ENCODE data around the gene EVA1C.
"Not testable (repeated sequence)": the region's sequence is repeated elsewhere in the genome, so short reads cannot be mapped to it uniquely, and the experiment has no call there.

The EVA1C gene

GRCh38 chr21:32390537-32391224 is 21.8 kb upstream of the EVA1C start:
- DNase-seq: not testable (repeated sequence)

DNA sequence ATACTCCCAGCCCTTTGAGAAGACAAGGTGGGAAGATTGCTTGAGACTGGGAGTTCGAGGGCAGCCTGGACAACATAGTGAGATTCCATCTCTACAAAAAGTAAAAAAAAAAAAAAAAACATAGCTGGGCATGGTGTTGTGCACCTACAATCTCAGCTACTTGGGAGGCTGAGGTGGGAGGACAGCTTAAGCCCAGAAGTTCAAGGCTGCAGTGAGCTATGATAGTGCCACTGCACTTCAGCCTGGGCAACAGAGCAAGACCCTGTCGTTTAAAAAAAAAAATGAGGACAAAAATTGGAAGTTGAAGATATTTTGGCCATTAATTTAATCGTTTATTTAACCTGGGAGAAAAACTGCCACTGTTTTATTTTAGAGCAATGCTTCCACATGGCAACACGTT is 20.8 kb upstream of the EVA1C start:
- DNase-seq: no peak

DNA sequence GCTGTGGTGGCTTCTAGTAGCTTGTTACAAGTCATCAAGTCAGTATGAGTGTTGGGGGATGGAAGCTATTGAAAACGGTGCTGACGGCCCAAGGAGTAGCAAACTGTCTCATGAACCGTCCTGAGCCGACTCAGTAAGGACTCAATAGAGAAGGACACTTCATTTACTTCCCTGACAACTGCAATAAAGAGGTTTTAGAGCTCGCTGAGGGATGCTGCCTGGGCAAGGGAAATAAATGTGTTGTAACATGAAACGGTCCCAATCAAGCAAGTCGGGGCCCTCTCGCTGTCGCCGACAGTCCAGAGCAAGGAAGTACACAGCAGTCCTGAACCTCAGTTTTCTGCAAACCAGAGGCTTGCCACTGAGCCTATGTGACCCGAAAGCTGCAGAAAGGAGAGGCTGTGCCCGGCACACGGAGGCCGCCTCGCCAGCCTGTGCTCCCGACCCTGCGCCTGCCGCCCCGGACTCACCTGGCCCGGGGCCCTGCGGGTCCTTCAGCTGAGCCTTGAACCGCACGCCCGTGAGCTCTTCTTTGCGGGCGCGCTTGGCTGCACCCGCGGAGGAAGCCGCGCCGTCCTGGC is 20.1 kb upstream of the EVA1C start:
- DNase-seq: no peak

DNA sequence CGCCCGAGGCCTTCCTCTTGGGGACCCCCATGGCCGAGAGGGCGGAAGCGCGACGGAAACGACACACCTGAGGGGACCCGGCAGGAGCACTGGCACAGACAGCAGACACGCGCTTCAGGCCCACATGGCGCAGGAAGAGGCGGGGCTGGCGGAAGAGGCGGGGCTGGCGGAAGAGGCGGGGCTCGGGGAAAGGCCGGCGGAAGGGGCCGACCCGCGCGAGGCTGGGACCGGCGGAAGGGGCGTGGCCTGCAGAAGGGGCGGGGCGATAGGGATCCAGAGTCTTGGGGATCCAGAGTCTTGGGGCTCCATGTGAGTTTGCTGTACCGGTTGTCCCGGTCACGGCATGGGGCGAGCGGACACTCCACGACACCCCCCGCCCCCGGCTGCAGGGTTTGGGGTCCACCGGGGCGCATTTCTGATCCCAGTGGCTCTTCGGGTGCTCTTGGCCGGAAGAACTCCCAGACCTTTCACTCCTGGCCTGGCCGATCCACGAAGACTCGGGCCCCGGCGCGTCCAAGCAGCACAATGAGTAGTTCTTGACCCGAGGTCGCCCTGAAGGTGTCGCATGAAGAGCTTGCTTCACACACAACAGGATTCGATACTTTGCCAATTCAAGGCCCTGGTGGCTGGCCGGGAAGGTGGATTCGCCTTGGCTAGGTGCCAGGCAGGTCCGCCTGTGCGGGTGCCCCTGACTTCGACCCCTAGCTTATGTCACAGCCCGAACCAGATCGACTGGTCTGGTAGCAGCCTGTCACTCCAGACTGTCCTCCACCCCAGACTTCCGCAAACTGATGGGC is 19.4 kb upstream of the EVA1C start, which contains the start of gene URB1:
Gene URB1, minus strand, starts transcription at position 133 of the 797 bp plus-strand sequence. Its CDS starts 102 bp downstream, at position 31.
- DNase-seq: peak; percentile 97

GRCh38 chr21:32393677-32394001 is 18.9 kb upstream of the EVA1C start:
- no peak for DNase-seq

DNA sequence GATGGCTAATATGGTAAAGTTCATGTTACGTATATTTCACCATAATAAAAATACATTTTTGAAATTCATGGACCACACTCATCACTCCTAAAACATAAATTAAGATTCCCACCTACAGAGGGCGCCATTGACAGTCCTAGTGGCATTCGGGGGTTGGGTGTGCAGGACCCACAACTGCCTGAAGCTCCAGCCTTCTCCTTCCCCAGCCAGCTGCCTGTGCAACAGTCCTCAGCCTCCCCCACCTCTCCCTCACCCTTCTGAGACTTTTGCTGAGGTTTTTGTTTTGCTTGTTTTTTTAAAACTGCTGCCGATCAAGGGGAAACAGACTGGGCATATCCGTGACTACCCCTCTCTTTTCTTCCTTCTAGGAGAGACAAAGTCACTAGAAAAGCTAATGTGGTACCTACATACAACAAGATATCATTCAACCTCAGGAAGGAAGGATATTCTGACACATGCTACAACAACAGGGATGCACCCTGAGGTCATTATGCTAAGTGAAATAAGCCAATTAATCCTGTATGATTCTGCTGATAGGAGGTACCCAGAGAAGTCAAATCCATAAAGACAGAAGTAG is 9.2 kb upstream of the EVA1C start:
- peak; percentile 61 for DNase-seq

DNA sequence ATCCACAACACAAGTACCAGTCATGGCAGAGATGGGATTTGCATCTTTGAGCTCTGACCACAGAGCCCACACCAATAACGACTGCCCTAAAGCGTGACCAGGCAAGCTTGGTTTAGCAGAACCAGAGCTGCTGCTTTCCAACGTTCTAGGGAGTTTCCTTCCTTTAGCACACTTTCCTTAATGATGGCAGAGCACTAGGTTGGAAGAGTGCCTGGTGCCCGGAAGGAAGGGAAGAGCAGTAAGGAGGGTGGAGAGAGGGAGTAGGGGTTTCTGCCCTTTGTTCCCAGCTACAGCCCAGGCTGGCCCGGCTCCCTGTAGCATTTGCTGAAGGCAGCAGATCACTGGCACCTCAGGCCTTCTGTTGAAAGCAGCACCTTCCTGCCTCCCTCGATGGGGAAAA is 6.1 kb upstream of the EVA1C start:
- DNase-seq: no peak

DNA sequence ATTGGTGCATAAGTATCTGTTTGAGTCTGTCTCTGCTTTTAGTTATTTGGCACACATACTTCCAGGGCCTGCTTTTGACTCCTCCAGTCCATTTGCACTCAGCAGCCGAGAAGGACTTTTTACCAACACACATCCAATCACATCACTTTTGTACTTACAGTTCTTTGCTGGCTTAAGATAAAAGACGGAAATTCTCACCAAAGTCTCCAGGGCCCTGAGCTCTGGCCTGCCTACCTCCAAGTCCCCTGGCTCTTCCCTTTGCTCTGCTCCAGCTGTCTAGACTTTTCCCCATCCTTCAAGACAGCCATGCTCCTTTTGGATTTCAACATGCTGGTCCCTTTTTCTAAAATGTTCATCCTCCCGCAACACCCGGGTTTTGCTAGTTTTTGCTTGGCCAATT is 2.2 kb upstream of the EVA1C start:
- no peak for DNase-seq

- no peak for DNase-seq
Observed at GRCh38 chr21:32410916-32411315, 1.6 kb upstream of the EVA1C start.

GRCh38 chr21:32411350-32412161 is 950 bp upstream of the EVA1C start:
- DNase-seq: peak; percentile 61

DNA sequence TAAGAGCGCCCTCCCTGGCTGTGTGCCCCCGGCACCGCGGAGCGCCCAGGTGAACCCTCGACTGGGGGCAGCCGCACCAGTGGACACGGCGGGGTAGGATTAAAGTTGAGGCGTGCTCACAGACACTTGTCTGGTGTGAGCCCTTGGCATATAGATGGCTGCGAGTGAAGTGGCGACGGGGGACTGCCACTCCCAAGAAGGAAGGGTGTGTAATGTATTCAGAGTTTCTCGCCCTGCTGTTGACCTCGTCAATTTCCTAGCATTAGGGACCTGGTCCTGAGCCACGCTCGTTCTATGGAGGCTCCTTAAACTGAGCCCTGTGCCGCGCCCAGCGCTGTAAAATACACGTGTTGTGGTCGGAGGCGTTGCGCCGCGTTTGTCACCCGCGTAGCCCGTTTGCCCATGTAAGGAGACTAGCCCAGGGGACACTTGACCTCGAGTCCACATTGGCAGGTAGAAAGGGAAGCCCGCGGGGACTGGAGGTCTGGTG is 554 bp downstream of the EVA1C start:
- DNase-seq: no peak

DNA sequence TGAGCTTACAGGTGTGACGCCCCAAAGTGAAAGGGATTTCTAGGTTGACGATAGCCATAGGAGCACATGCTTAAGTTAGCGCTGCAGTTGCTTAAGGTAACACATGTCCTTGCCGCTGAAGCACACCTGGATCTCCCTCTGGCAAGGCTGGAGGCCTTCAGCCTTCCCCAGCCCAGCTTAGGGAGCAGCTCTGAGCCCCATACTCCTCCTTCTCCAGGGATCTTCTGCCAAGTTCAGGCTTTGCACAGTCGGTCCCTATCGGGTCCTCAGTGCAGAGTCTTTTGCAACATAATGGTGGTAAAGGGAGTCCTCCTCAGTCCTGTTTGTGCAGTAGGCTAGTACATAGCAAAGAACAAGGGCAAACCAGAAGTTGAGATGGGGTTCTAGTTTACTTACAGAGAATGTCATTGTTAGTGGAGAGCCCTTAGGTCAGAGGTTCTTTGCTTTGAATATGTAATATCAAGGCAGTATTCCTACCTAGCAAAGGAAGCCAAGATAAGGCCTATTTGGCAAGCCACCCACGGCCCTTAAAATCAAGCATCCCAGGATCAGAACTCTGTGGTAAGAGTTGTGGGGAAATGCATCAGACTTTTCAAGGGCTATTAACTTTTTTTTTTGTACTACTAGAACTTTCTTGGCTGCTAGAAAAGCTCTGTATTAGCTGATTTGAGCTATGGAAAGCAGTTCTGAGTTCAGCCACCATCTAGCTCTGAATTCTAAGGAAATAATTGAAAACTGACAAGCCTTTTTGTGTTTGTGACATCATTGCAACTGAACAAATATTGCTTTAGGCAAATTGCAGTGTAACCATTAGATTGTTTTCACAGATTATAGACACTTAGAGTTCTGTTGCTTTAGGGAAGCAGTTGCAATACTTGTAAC is 1.4 kb downstream of the EVA1C start:
- DNase-seq: no peak

- DNase-seq: no peak
Observed at GRCh38 chr21:32414579-32415358, 2.3 kb downstream of the EVA1C start.

DNA sequence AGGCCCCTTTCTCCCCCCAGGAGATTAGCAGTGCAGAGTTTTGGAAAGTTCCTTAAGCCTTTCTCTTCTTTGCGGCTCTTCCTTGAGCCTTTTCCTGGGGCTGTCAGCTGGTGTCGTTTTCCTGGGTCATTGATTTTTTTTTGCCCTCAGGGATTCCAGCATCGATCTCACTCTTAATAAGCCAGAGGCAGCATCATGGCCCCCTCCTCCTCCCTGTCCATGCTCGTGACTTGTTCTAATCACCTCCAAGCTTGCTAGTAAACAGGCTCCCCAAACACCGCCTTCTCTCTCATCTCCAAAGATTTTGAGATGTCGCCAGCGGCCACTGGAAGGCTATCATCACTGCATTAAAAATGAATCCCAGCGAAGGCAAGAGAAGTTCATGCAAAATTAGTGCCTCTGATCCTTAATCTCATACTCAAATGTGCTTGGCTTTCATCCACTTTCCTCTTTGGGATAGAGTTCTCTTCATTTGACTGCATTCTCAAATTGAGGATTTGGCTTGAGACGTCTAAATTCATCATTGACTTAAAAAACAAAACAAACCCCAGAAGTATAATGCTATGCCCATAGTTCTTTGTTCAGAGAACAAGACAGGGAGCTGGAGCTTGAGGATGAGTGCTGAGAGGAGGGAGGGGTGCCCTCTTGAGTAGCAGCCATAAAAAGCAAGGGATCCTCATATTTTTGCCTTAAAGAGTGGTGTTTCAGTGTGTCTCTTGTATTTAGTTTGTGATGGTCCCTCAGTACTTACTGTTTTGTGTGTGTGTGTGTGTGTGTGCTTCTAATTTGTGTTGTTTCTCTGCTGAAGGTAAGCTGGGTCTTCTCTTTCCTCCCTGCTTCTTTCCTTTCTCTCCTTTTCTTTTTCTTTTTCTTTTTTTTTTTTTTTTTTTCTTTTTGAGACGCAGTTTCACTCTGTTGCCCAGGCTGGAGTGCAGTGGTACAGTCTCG is 3.2 kb downstream of the EVA1C start:
- DNase-seq: no peak

DNA sequence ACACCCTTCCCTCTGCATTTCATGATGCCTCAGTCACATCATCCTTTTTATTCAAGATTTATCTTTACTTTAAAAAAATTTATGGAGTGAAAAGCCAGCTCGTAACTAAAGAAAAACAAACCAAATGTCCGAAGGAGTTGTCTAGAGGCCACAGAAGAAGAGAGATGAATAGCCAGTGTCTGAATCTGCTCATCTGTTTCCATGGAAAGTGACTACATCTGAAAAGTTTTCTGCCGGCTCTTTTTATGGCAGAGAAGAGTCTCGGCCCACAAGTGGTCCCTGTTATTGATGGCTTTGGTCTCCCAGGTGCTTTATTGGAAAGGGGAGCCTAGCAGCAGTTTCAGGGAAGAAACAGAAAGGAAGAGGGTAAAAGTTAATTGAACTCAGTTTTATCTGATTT is 5.6 kb downstream of the EVA1C start:
- no peak for DNase-seq

GRCh38 chr21:32422064-32422463 is 9.6 kb downstream of the EVA1C start:
- DNase-seq: no peak

- no peak for DNase-seq
Observed at GRCh38 chr21:32423320-32424190, 11.0 kb downstream of the EVA1C start.

DNA sequence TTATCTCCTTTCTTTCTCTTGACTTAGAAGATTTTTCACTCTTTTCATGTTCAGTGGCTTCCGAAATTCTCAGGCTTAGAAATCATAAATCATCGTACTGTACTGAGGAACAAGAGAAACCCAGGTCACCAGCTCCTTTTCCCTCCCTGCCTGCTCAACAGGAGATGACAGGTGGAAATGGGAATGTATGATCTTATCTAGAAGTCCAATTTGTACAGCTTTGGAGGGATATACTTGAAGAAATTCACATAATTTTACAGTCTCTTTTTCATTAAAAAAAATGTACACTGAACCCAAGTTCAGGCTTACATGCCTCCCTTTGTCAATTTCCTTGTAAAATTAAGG is 11.7 kb downstream of the EVA1C start:
- no peak for DNase-seq

DNA sequence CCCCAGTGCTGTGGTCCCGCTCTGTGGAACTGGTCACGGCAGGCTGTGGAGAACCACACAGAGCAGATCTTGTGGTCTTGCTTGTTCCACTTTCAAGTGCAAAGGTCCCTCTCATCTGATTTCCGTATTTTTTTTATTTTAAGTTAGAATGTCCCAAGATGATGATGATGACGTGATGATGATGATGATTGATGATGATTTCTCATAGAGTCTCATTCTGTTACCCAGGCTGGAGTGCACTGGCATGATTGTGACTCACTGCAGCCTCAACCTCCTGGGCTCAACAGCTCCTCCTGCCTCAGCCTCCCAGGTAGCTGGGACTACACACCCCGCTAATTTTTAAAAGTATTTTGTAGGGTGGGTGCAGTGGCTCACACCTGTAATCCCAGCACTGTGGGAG is 12.2 kb downstream of the EVA1C start:
- no peak for DNase-seq

All from activated gamma-delta T cell treated with Interleukin-2 at 50 U/mL for 16 hours (primary cell).